Stomach (tissue), 9 donors: Measurements from ENCODE around the gene HNRNPA2B1. TPM values are rescaled to one million over a fixed set of nuclear protein-coding genes. Genes with fewer than 3 reads are reported as not detected.

Experiments used
- DNase-seq, 2 donors: peaks; one replicate each; pipeline versions ENCODE4 v3.0.0 to v3.0.0-alpha.2; 2013 to 2019
- H3K27ac ChIP-seq, 5 donors: fragments of 200-600 bp in 4 of 5; sonication (generic) in 4 of 5; one replicate each; pipeline ENCODE4 v1.5.1; 2013 to 2019; ENCODE audit warnings: mild to moderate bottlenecking in 1 of 5, moderate library complexity in 1 of 5
- H3K27me3 ChIP-seq, 3 donors: fragments of 200-600 bp; sonication (generic); one replicate each; pipeline ENCODE4 v1.5.1; 2017 to 2019; ENCODE audit warnings: mixed run types in 1 of 3
- H3K36me3 ChIP-seq, 4 donors: fragments of 200-600 bp; sonication (generic); 1 replicate in 3 of 4; 2 replicates in 1 of 4; pipeline ENCODE4 v1.5.1; 2016 to 2019
- H3K4me1 ChIP-seq, 4 donors: fragments of 200-600 bp; sonication (generic); one replicate each; pipeline ENCODE4 v1.5.1; 2016 to 2019
- H3K4me3 ChIP-seq, 4 donors: fragments of 200-600 bp; sonication (generic) in 3 of 4; one replicate each; pipeline ENCODE4 v1.5.1; 2016 to 2019; ENCODE audit warnings: mild to moderate bottlenecking in 1 of 4
- H3K9me3 ChIP-seq, 4 donors: fragments of 200-600 bp; sonication (generic); one replicate each; pipeline ENCODE4 v1.5.1; 2016 to 2019
- EP300 ChIP-seq: sonication (generic); formaldehyde crosslinking; IDR thresholded peaks from one replicate; pipeline ENCODE4 v1.6.1; 2017; ENCODE audit warnings: antibody characterized with exemption
- POLR2A ChIP-seq, 4 donors: fragments of 450-650 bp; IDR thresholded peaks; one replicate each; pipeline ENCODE4 v1.6.1; 2016; ENCODE audit warnings: antibody characterized with exemption in 4 of 4, control low read depth in 2 of 4, mild to moderate bottlenecking in 1 of 4, moderate library complexity in 1 of 4
- POLR2AphosphoS5 ChIP-seq, 3 donors: sonication (generic); formaldehyde crosslinking; IDR thresholded peaks; one replicate each; pipeline ENCODE4 v1.6.1; 2016; ENCODE audit warnings: antibody characterized with exemption in 3 of 3
- WGBS, 5 donors: extraction: QIAGEN DNeasy Blood & Tissue Kit in 3 of 5; methylation state at CpG; one replicate each; pipeline versions ENCODE4 v1.1.5 to v1.1.7; 2013 to 2018; 5-methylcytosine and 5-hydroxymethylcytosine counted together
- intact Hi-C: fragments of 100-400 bp; cut with DNase I; formaldehyde crosslinking; loops from one replicate; pipeline ENCODE4 v1.15.1; 2023; ENCODE audit warnings: low total_unique reads
- polyA plus RNA-seq, 3 donors: library from polyadenylated mRNA; stranded (reverse); fragments of 200-250 nt; gene quantifications; one replicate each; pipeline ENCODE4 v1.2.3, GENCODE V29; 2013
- total RNA-seq, 5 donors: library from RNA; depleted of rRNA; stranded (reverse); fragments of >200 nt; gene quantifications; one replicate each; pipeline versions ENCODE4 v1.1.0 to v1.2.3, GENCODE V29; 2014 to 2016
- TF ChIP-seq, protein P1 (sequence below), 7 experiments: fragments of 450-650 bp in 4 of 7; fragments of 200-600 bp in 3 of 7; sonication (generic) in 3 of 7; IDR thresholded peaks; one replicate each; pipeline ENCODE4 v1.5.1; 2016 to 2019; ENCODE audit warnings: antibody characterized with exemption in 7 of 7, control low read depth in 2 of 7, mild to moderate bottlenecking in 1 of 7
- donor health status: healthy with polysubstance abuse.
- donor health status: Bipolar disorder and iron deficiency.
- donor health status: healthy.

HNRNPA2B1 gene
- total and polyA plus RNA-seq, 8 donors, result 142 to 464 (median 304) TPM

DNA sequence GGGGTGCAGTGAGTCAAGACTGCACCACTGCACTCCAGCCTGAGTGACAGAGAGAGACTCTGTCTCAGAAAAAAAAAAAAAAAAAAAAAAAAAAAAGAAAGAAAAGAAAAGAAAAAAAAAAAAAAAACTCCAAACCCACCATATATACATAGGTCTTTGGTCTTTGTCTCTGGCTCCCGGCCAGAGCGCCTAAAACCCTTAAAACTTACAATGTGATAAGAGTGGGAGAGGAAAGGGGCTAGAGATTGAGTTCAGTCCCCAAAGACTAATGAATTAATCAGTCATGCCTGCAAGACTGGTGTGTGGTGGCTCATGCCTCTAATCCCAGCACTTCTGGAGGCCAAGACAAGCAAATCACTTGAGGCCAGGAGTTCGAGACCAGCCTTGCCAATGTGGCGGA, 55.3 kb downstream of the HNRNPA2B1 start:
- H3K4me3 ChIP-seq, result no peak overlapping the region
- no peak for DNase-seq
- intact Hi-C loops, result no loop called here
- H3K9me3 ChIP-seq, result no peaks in the 10 kb centered on the region
- no peaks in the 10 kb centered on the region for H3K36me3 ChIP-seq
- peaks cover 0 to 3% (median 0%) of the 10 kb centered on the region in 4 donors for H3K4me1 ChIP-seq
- TF ChIP-seq, protein P1, sequence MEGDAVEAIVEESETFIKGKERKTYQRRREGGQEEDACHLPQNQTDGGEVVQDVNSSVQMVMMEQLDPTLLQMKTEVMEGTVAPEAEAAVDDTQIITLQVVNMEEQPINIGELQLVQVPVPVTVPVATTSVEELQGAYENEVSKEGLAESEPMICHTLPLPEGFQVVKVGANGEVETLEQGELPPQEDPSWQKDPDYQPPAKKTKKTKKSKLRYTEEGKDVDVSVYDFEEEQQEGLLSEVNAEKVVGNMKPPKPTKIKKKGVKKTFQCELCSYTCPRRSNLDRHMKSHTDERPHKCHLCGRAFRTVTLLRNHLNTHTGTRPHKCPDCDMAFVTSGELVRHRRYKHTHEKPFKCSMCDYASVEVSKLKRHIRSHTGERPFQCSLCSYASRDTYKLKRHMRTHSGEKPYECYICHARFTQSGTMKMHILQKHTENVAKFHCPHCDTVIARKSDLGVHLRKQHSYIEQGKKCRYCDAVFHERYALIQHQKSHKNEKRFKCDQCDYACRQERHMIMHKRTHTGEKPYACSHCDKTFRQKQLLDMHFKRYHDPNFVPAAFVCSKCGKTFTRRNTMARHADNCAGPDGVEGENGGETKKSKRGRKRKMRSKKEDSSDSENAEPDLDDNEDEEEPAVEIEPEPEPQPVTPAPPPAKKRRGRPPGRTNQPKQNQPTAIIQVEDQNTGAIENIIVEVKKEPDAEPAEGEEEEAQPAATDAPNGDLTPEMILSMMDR (IDR thresholded peaks at IDR 0.05), result no peak
- TF ChIP-seq POLR2AphosphoS5 (IDR thresholded peaks at IDR 0.05) (no peak), POLR2A (IDR thresholded peaks at IDR 0.05) (no peak), EP300 (no peak)
- no peak overlapping the region for H3K27ac ChIP-seq
- WGBS, 5 donors, result 74 to 91% (median 87%) methylated on average over 4 of the region's 4 CpGs
- no peaks in the 10 kb centered on the region for H3K27me3 ChIP-seq

GRCh38 chr7:26144184-26145080, 56.1 kb downstream of the HNRNPA2B1 start:
- Histone ChIP-seq H3K27ac (no peak overlapping the region), H3K27me3 (no peaks in the 10 kb centered on the region), H3K36me3 (no peaks in the 10 kb centered on the region), H3K4me3 (no peak overlapping the region), H3K4me1 (peaks cover 0 to 3% (median 0%) of the 10 kb centered on the region in 4 donors), H3K9me3 (no peaks in the 10 kb centered on the region)
- DNase-seq, result no peak
- intact Hi-C loops, result no loop called here
- WGBS, 5 donors, result 88 to 94% (median 92%) methylated on average over 13 of the region's 13 CpGs
- TF ChIP-seq, protein P1 (IDR thresholded peaks at IDR 0.05), result no peak
- TF ChIP-seq POLR2AphosphoS5 (IDR thresholded peaks at IDR 0.05), result no peak
- no peak for TF ChIP-seq EP300

DNA sequence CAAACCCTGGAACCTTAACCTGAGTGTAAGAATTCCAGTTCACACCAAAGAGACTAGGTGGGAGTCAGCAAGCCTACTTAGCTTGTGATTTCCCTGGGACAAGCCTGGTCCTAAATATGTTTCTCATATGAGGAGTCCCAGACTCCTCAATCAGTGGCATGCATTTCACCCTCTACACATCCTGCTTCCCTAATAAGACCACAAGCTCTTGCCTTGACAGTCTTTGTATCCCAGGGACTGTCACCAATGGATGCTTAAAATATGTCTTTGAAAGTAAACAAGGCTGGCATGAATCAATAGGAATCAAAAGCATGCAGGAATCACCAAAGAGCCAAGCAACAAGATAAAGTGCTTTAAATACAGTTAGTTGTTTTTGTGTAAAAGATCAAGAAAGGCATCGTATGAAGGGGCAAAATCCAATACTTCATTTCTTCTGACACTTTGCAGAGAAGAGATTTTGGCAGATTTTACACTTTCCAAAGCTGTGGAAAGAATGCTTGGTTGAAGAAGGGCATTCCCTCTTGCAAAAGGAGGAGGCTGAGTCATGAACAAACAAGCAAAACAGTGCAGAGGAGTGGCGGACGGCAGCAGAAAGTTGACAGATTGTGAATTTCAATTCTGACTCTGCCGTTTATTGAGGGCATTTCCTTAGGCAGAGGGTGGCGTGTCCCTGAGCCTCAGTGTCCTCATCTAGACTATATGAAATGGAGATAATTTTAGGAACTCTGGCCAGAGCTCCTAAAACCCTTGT, 57.1 kb downstream of the HNRNPA2B1 start:
- intact Hi-C loops, result no loop called here
- no peaks in the 10 kb centered on the region for H3K36me3 ChIP-seq
- no peak overlapping the region for H3K4me3 ChIP-seq
- no peak for TF ChIP-seq POLR2AphosphoS5 (IDR thresholded peaks at IDR 0.05)
- TF ChIP-seq, protein P1 (IDR thresholded peaks at IDR 0.05), result no peak
- TF ChIP-seq POLR2A (IDR thresholded peaks at IDR 0.05), result no peak
- TF ChIP-seq EP300, result no peak
- no peak for DNase-seq
- 31 to 50% (median 40%) methylated on average over 5 of the region's 5 CpGs for WGBS, 5 donors
- peaks cover 0 to 3% (median 0%) of the 10 kb centered on the region in 4 donors for H3K4me1 ChIP-seq
- no peaks in the 10 kb centered on the region for H3K9me3 ChIP-seq
- no peaks in the 10 kb centered on the region for H3K27me3 ChIP-seq
- no peak overlapping the region for H3K27ac ChIP-seq

DNA sequence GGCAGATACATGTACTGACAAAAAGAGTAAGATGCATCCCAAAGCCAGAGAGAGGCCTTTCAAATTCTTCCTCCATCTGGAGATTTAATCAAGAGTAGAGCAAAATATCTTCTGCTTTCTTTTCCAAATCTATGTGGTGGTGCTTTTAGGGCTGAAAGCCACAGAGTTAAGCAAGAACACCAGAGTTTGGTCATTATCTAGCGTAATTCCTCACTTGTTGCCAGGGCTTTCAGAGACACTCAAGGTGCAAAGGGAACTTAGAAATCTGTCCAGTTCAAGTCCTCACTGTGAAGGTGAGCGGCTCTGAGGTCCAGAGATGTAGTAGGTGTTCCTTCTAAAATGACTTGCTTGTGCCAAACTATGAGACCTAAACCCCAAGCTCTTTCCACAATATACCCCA, 59.5 kb downstream of the HNRNPA2B1 start:
- intact Hi-C loops, result no loop called here
- Histone ChIP-seq H3K4me3 (no peak overlapping the region), H3K36me3 (no peaks in the 10 kb centered on the region), H3K4me1 (peaks cover 0 to 3% (median 0%) of the 10 kb centered on the region in 4 donors), H3K27ac (no peak overlapping the region), H3K27me3 (no peaks in the 10 kb centered on the region), H3K9me3 (no peaks in the 10 kb centered on the region)
- DNase-seq, result no peak
- TF ChIP-seq, protein P1 (IDR thresholded peaks at IDR 0.05), result no peak
- no peak for TF ChIP-seq POLR2A (IDR thresholded peaks at IDR 0.05)
- TF ChIP-seq POLR2AphosphoS5 (IDR thresholded peaks at IDR 0.05), result no peak
- TF ChIP-seq EP300, result no peak
- WGBS, 5 donors, result 79 to 98% (median 93%) methylated on average over 2 of the region's 2 CpGs
